Esophagus (tissue), 2 donors: Measurements from ENCODE around the gene CUTC. TPM values are rescaled to one million over a fixed set of nuclear protein-coding genes. Genes with fewer than 3 reads are reported as not detected.

Experiments
- H3K27ac ChIP-seq, 2 donors: one replicate each; pipeline ENCODE4 v1.5.1; 2013; ENCODE audit warnings: low read depth in 2 of 2, mild to moderate bottlenecking in 2 of 2, inconsistent platforms in 1 of 2, low read length in 1 of 2, moderate library complexity in 1 of 2
- H3K27me3 ChIP-seq, 2 donors: one replicate each; pipeline ENCODE4 v1.6.1; 2013; ENCODE audit warnings: low read length in 2 of 2, control low read depth in 1 of 2, mild to moderate bottlenecking in 1 of 2; ENCODE audit not compliant: insufficient read depth in 2 of 2, control insufficient read depth in 1 of 2
- H3K36me3 ChIP-seq, 2 donors: one replicate each; pipeline ENCODE4 v1.6.1; 2013; ENCODE audit warnings: low read length in 1 of 2; ENCODE audit not compliant: control insufficient read depth in 2 of 2, insufficient read depth in 2 of 2
- H3K4me1 ChIP-seq, 2 donors: one replicate each; pipeline ENCODE4 v1.6.1; 2013; ENCODE audit warnings: low read length in 1 of 2; ENCODE audit not compliant: control insufficient read depth in 2 of 2, insufficient read depth in 2 of 2
- H3K4me3 ChIP-seq, 2 donors: one replicate each; pipeline ENCODE4 v1.5.1; 2013; ENCODE audit warnings: low read length in 2 of 2, mild to moderate bottlenecking in 2 of 2, low read depth in 1 of 2, moderate library complexity in 1 of 2
- H3K9me3 ChIP-seq, 2 donors: one replicate each; pipeline ENCODE4 v1.6.1; 2013; ENCODE audit warnings: mild to moderate bottlenecking in 2 of 2, low read depth in 1 of 2, low read length in 1 of 2, moderate library complexity in 1 of 2; ENCODE audit not compliant: control insufficient read depth in 2 of 2, insufficient read depth in 1 of 2
- WGBS, 2 donors: extraction: QIAGEN DNeasy Blood & Tissue Kit; methylation state at CpG; one replicate each; pipeline ENCODE4 v1.1.7; 2013; 5-methylcytosine and 5-hydroxymethylcytosine counted together
- polyA plus RNA-seq, 2 donors: library from polyadenylated mRNA; stranded (reverse); fragments of 200-250 nt; gene quantifications; one replicate each; pipeline ENCODE4 v1.2.3, GENCODE V29; 2013
- donor health status: healthy with polysubstance abuse.
- donor health status: Bipolar disorder and iron deficiency.

The CUTC gene
- polyA plus RNA-seq, 2 donors, result 15.5 to 19.0 TPM

- Histone ChIP-seq H3K36me3 (no peaks in the 10 kb centered on the region), H3K27ac (no peak overlapping the region), H3K4me1 (no peaks in the 10 kb centered on the region), H3K9me3 (no peaks in the 10 kb centered on the region), H3K4me3 (no peak overlapping the region), H3K27me3 (no peaks in the 10 kb centered on the region)
- WGBS, 2 donors, result 87 to 96% methylated on average over 1 of the region's 1 CpG
These were observed 46.1 kb downstream of the CUTC start for GRCh38 chr10:99777918-99778714.

GRCh38 chr10:99779335-99779734 is 47.3 kb downstream of the CUTC start:
- no peaks in the 10 kb centered on the region for H3K36me3 ChIP-seq
- H3K27me3 ChIP-seq, result no peaks in the 10 kb centered on the region
- no peaks in the 10 kb centered on the region for H3K9me3 ChIP-seq
- no peak overlapping the region for H3K4me3 ChIP-seq
- no peaks in the 10 kb centered on the region for H3K4me1 ChIP-seq
- 35 to 36% methylated on average over 4 of the region's 4 CpGs for WGBS, 2 donors
- peak overlapping the region; percentile 68 to 77 for H3K27ac ChIP-seq

- Histone ChIP-seq H3K27ac (no peak overlapping the region), H3K36me3 (no peaks in the 10 kb centered on the region), H3K4me1 (no peaks in the 10 kb centered on the region), H3K9me3 (no peaks in the 10 kb centered on the region), H3K4me3 (no peak overlapping the region), H3K27me3 (no peaks in the 10 kb centered on the region)
- 85 to 92% methylated on average over 5 of the region's 5 CpGs for WGBS, 2 donors
These were observed 49.8 kb downstream of the CUTC start for GRCh38 chr10:99781734-99782429.

- H3K27me3 ChIP-seq, result no peaks in the 10 kb centered on the region
- no peak within 1 kb of the TSS for H3K27ac ChIP-seq
- no peaks in the 10 kb centered on the region for H3K36me3 ChIP-seq
- WGBS, 2 donors, result 74 to 80% methylated on average over 7 of the region's 7 CpGs
- no peak within 1 kb of the TSS for H3K4me3 ChIP-seq
- no peaks in the 10 kb centered on the region for H3K9me3 ChIP-seq
- no peaks in the 10 kb centered on the region for H3K4me1 ChIP-seq
These were observed 50.6 kb downstream of the CUTC start, which contains the start of gene ABCC2 for GRCh38 chr10:99782447-99783286. ABCC2 (plus strand) TSS chr10:99782640; CDS start chr10:99782845, 205 bp downstream.

GRCh38 chr10:99784016-99784726 is 52.1 kb downstream of the CUTC start:
- WGBS, 2 donors, result 66 to 69% methylated on average over 7 of the region's 7 CpGs
- Histone ChIP-seq H3K4me3 (no peak overlapping the region), H3K27me3 (no peaks in the 10 kb centered on the region), H3K9me3 (no peaks in the 10 kb centered on the region), H3K4me1 (no peaks in the 10 kb centered on the region), H3K36me3 (no peaks in the 10 kb centered on the region), H3K27ac (no peak overlapping the region)

- WGBS, 2 donors, result 77 to 83% methylated on average over 6 of the region's 6 CpGs
- Histone ChIP-seq H3K27ac (no peak overlapping the region), H3K4me3 (no peak overlapping the region), H3K27me3 (no peaks in the 10 kb centered on the region), H3K36me3 (no peaks in the 10 kb centered on the region), H3K4me1 (no peaks in the 10 kb centered on the region), H3K9me3 (no peaks in the 10 kb centered on the region)
These were observed 52.9 kb downstream of the CUTC start for GRCh38 chr10:99784727-99785441.

- H3K4me1 ChIP-seq, result no peaks in the 10 kb centered on the region
- no peaks in the 10 kb centered on the region for H3K27me3 ChIP-seq
- no peak overlapping the region for H3K4me3 ChIP-seq
- H3K36me3 ChIP-seq, result no peaks in the 10 kb centered on the region
- no peaks in the 10 kb centered on the region for H3K9me3 ChIP-seq
- no peak overlapping the region for H3K27ac ChIP-seq
- 90 to 91% methylated on average over 6 of the region's 6 CpGs for WGBS, 2 donors
These were observed 53.6 kb downstream of the CUTC start for GRCh38 chr10:99785646-99786045.

- Histone ChIP-seq H3K4me1 (no peaks in the 10 kb centered on the region), H3K4me3 (no peak overlapping the region), H3K36me3 (no peaks in the 10 kb centered on the region), H3K9me3 (no peaks in the 10 kb centered on the region), H3K27me3 (no peaks in the 10 kb centered on the region), H3K27ac (no peak overlapping the region)
- 67 to 95% methylated on average over 5 of the region's 5 CpGs for WGBS, 2 donors
These were observed 55.3 kb downstream of the CUTC start for GRCh38 chr10:99787311-99787710.
